Measurements from ENCODE around the gene FAM107A. TPM values are rescaled to one million over a fixed set of nuclear protein-coding genes. Genes with fewer than 3 reads are reported as not detected.

Gene FAM107A
- total RNA-seq, 1 experiment from 2014 or later: not detected

- no peaks in the 10 kb centered on the region for H3K9me2 ChIP-seq (ENCODE audit: insufficient read depth)
- intact Hi-C loops (cut with micrococcal nuclease): no loop called here
- peaks cover 0 to 18% of the 10 kb centered on the region in 2 experiments; a peak in 3 of 4 replicates for H3K4me1 ChIP-seq (ENCODE audit: control insufficient read depth in 1 of 2, insufficient read depth in 2 of 2, low read length in 2 of 2)
- no peak overlapping the region for H3K4me2 ChIP-seq (ENCODE audit: low read length)
- ChIA-PET POLR2A (no interaction called here), RAD21 (ENCODE audit: low non-redundant PET in 1 of 2, low total read pairs in 2 of 2, uncharacterized antibody in 2 of 2, unreplicated experiment in 2 of 2) (interaction anchor here (1.0 to 1.4 kb wide), 2 partner anchors 61 kb away, joined by 4 read pairs; no protein-coding TSS in a partner anchor), CTCF (interaction anchor here (1.0 to 3.7 kb wide), 7 partner anchors 10 to 263 kb away, joined by 3 to 53 read pairs (median 5); partner anchors contain the start of genes HTD2 and RPP14)
- H3K9me3 ChIP-seq (ENCODE audit: control insufficient read depth in 1 of 2, insufficient read depth in 1 of 2, low read depth in 1 of 2, low read length in 2 of 2): no peaks in the 10 kb centered on the region
- H3K36me3 ChIP-seq (ENCODE audit: control insufficient read depth in 1 of 2, insufficient read depth in 2 of 2, low read length in 2 of 2): no peaks in the 10 kb centered on the region
- H3K27ac ChIP-seq (ENCODE audit: low read depth, low read length): no peak overlapping the region
- H3K79me2 ChIP-seq (ENCODE audit: insufficient read depth, low read length): no peaks in the 10 kb centered on the region
- H3K27me3 ChIP-seq (ENCODE audit: insufficient read depth, low read length): no peaks in the 10 kb centered on the region
- DNase-seq (ENCODE audit: low read depth, low spot score): no peak
- no peaks in the 10 kb centered on the region for H4K20me1 ChIP-seq (ENCODE audit: insufficient read depth)
- H3K4me3 ChIP-seq (replicated peaks in 1 of 2; ENCODE audit: low read depth in 1 of 2, low read length in 2 of 2): no peak overlapping the region
- H2AFZ ChIP-seq (ENCODE audit: low read depth, low read length, poor library complexity, severe bottlenecking): no peak overlapping the region
- no peak for ATAC-seq
- TF ChIP-seq ZNF274 (IDR thresholded peaks at IDR 0.05; ENCODE audit: low read depth, low read length): no peak
- no peak for TF ChIP-seq CTCF (IDR thresholded peaks at IDR 0.05 in 2 of 3, conservative IDR thresholded peaks at IDR 0.05 in 1 of 3; ENCODE audit: borderline replicate concordance in 1 of 3, insufficient read depth in 1 of 3, low read depth in 2 of 3, low read length in 2 of 3)
- no peak for TF ChIP-seq EGR1 (IDR thresholded peaks at IDR 0.05; ENCODE audit: low read depth)
- TF ChIP-seq JUND (IDR thresholded peaks at IDR 0.05): no peak
- TF ChIP-seq CEBPB (IDR thresholded peaks at IDR 0.05; ENCODE audit: low read depth): no peak
- no peak for TF ChIP-seq SP1 (IDR thresholded peaks at IDR 0.05; ENCODE audit: low read depth)
- no peak for TF ChIP-seq SIN3A (IDR thresholded peaks at IDR 0.05; ENCODE audit: low read depth)
- TF ChIP-seq RAD21 (IDR thresholded peaks at IDR 0.05; ENCODE audit: low read depth): no peak
- TF ChIP-seq EZH2phosphoT487 (IDR thresholded peaks at IDR 0.05; ENCODE audit: borderline replicate concordance): no peak
- H3K9ac ChIP-seq (ENCODE audit: low read length): no peak overlapping the region
- no TSS peak for BruUV-seq (replicated peaks)
These were observed 7.7 kb downstream of the FAM107A start for GRCh38 chr3:58569287-58570001.
